SU-DHL-6 (cell line): Measurements from ENCODE around the gene MECR.

ENCODE experiments used
- H2AFZ ChIP-seq: fragments of 200-600 bp; sonication (generic); 2 replicates; pipeline ENCODE4 v1.6.1; 2014; ENCODE audit warnings: low read depth, mild to moderate bottlenecking, moderate library complexity, mixed read lengths, antibody characterized with exemption, low read length; ENCODE audit not compliant: severe bottlenecking
- H3F3A ChIP-seq: fragments of 200-600 bp; shearing (Covaris generic); 2 replicates; pipeline ENCODE4 v1.6.0; 2016; ENCODE audit warnings: antibody characterized with exemption, mild to moderate bottlenecking; ENCODE audit not compliant: insufficient read depth
- H3K27ac ChIP-seq: fragments of 200-600 bp; sonication (generic); 2 replicates; pipeline ENCODE4 v1.5.1; 2016; ENCODE audit warnings: low read depth, mild to moderate bottlenecking, low read length, moderate library complexity, mixed read lengths
- H3K27me3 ChIP-seq: fragments of 200-600 bp; sonication (generic), shearing (Covaris generic); 2 replicates; pipeline ENCODE4 v1.6.0; 2014; ENCODE audit warnings: mild to moderate bottlenecking, low read length
- H3K36me3 ChIP-seq: fragments of 200-600 bp; sonication (generic); 2 replicates; pipeline ENCODE4 v1.6.1; 2014; ENCODE audit warnings: mild to moderate bottlenecking, low read length, mixed read lengths
- H3K4me2 ChIP-seq: fragments of 300-600, 200-600 bp; shearing (Covaris generic), sonication (generic); 2 replicates; pipeline ENCODE4 v1.6.0; 2014; ENCODE audit warnings: low read length, low read depth, mild to moderate bottlenecking; ENCODE audit not compliant: poor library complexity, severe bottlenecking
- H3K4me3 ChIP-seq: fragments of 200-600 bp; sonication (generic); 2 replicates; pipeline ENCODE4 v1.5.1; 2014; ENCODE audit warnings: antibody characterized with exemption, low read length, mild to moderate bottlenecking, mixed read lengths; ENCODE audit not compliant: insufficient read depth, poor library complexity, severe bottlenecking
- H3K79me2 ChIP-seq: fragments of 200-600 bp; sonication (generic); 2 replicates; pipeline ENCODE4 v1.6.1; 2014; ENCODE audit warnings: mild to moderate bottlenecking, low read length, moderate library complexity; ENCODE audit not compliant: insufficient read depth
- H3K9ac ChIP-seq: fragments of 200-600 bp; sonication (generic); 2 replicates; pipeline ENCODE4 v1.7.0; 2014; ENCODE audit warnings: mild to moderate bottlenecking, low read length
- H3K9me2 ChIP-seq: fragments of 200-600 bp; sonication (generic); replicated peaks from 2 replicates; pipeline ENCODE4 v1.6.1; 2014; ENCODE audit warnings: low read length; ENCODE audit not compliant: insufficient read depth
- H3K9me3 ChIP-seq: fragments of 200-600 bp; sonication (generic); 2 replicates; pipeline ENCODE4 v1.6.1; 2014; ENCODE audit warnings: low read length, mixed read lengths; ENCODE audit not compliant: insufficient read depth
- H4K20me1 ChIP-seq: fragments of 200-600 bp; sonication (generic); 2 replicates; pipeline ENCODE4 v1.6.1; 2014; ENCODE audit warnings: low read depth, mild to moderate bottlenecking, antibody characterized with exemption, low read length, moderate library complexity, mixed read lengths
- CTCF ChIP-seq: fragments of 200-600 bp; sonication (generic); IDR thresholded peaks from one replicate; pipeline ENCODE4 v1.5.1; 2017; ENCODE audit warnings: antibody characterized with exemption, mild to moderate bottlenecking, low read length, moderate library complexity; ENCODE audit not compliant: insufficient read depth, poor library complexity, severe bottlenecking
- EZH2phosphoT487 ChIP-seq: fragments of 200-600 bp; sonication (generic), shearing (Covaris generic); conservative IDR thresholded peaks from 2 replicates; pipeline ENCODE4 v1.6.1; 2018; ENCODE audit warnings: mild to moderate bottlenecking, antibody characterized with exemption, low read length, moderate library complexity, mixed read lengths

Gene MECR

GRCh38 chr1:29267321-29268070 is 36.8 kb upstream of the MECR start:
- Histone ChIP-seq H3K4me3 (no peak overlapping the region), H2AFZ (no peak overlapping the region), H3K36me3 (no peaks in the 10 kb centered on the region), H3K4me2 (no peak overlapping the region), H3K9ac (no peak overlapping the region), H4K20me1 (no peaks in the 10 kb centered on the region), H3K79me2 (no peaks in the 10 kb centered on the region), H3K9me3 (no peaks in the 10 kb centered on the region), H3F3A (no peaks in the 10 kb centered on the region), H3K9me2 (no peaks in the 10 kb centered on the region), H3K27ac (no peak overlapping the region), H3K27me3 (no peaks in the 10 kb centered on the region; the same call in 1 of the 2 replicates)
- TF ChIP-seq EZH2phosphoT487 (no peak), CTCF (no peak)

GRCh38 chr1:29266912-29267311 is 36.2 kb upstream of the MECR start:
- Histone ChIP-seq H3K9me3 (no peaks in the 10 kb centered on the region), H3K36me3 (no peaks in the 10 kb centered on the region), H3K4me3 (no peak overlapping the region), H3K79me2 (no peaks in the 10 kb centered on the region), H3F3A (no peaks in the 10 kb centered on the region), H3K27ac (no peak overlapping the region), H4K20me1 (no peaks in the 10 kb centered on the region), H2AFZ (no peak overlapping the region), H3K4me2 (no peak overlapping the region), H3K27me3 (no peaks in the 10 kb centered on the region; the same call in 1 of the 2 replicates), H3K9me2 (no peaks in the 10 kb centered on the region), H3K9ac (no peak overlapping the region)
- TF ChIP-seq CTCF (no peak), EZH2phosphoT487 (no peak)

GRCh38 chr1:29264773-29265389 is 34.1 kb upstream of the MECR start:
- Histone ChIP-seq H3K36me3 (no peaks in the 10 kb centered on the region), H2AFZ (no peak overlapping the region), H3K9ac (no peak overlapping the region), H3F3A (no peaks in the 10 kb centered on the region), H3K27me3 (no peaks in the 10 kb centered on the region; the same call in 1 of the 2 replicates), H3K79me2 (no peaks in the 10 kb centered on the region), H3K9me2 (no peaks in the 10 kb centered on the region), H3K4me3 (no peak overlapping the region), H3K9me3 (no peaks in the 10 kb centered on the region), H4K20me1 (no peaks in the 10 kb centered on the region), H3K4me2 (no peak overlapping the region), H3K27ac (no peak overlapping the region)
- TF ChIP-seq CTCF, result no peak
- TF ChIP-seq EZH2phosphoT487, result no peak
